ENCODE data around the gene AKAP6. TPM values are rescaled to one million over a fixed set of nuclear protein-coding genes. Genes with fewer than 3 reads are reported as not detected.
"Not testable (repeated sequence)": the region's sequence is repeated elsewhere in the genome, so short reads cannot be mapped to it uniquely, and the experiment has no call there.

Gene AKAP6
- total RNA-seq, 2 experiments from 2014 or later, result 1.8 TPM

GRCh38 chr14:32793033-32793432 is 463.9 kb downstream of the AKAP6 start:
- intact Hi-C loops (cut with micrococcal nuclease); H3K4me1 Mint-ChIP-seq (ENCODE audit: low read depth); DNase-seq; H3K36me3 Mint-ChIP-seq; H3K4me3 Mint-ChIP-seq; H3K27me3 Mint-ChIP-seq; CTCF ChIA-PET; H3K27ac Mint-ChIP-seq; POLR2A ChIA-PET: not testable (repeated sequence)
- H3K9me3 Mint-ChIP-seq, result peaks cover 63% of the 10 kb centered on the region

GRCh38 chr14:32800320-32800719 is 471.2 kb downstream of the AKAP6 start:
- CTCF ChIA-PET, result no interaction called here
- no peak for DNase-seq
- POLR2A ChIA-PET, result no interaction called here
- H3K4me3 Mint-ChIP-seq, result no peak overlapping the region
- intact Hi-C loops (cut with micrococcal nuclease), result no loop called here
- H3K27me3 Mint-ChIP-seq, result no peaks in the 10 kb centered on the region
- H3K9me3 Mint-ChIP-seq, result peaks cover 65% of the 10 kb centered on the region
- H3K27ac Mint-ChIP-seq, result no peak overlapping the region
- H3K36me3 Mint-ChIP-seq, result peaks cover 6% of the 10 kb centered on the region
- H3K4me1 Mint-ChIP-seq (ENCODE audit: low read depth), result no peaks in the 10 kb centered on the region

- no peaks in the 10 kb centered on the region for H3K4me1 Mint-ChIP-seq (ENCODE audit: low read depth)
- H3K36me3 Mint-ChIP-seq, result peaks cover 6% of the 10 kb centered on the region
- H3K27me3 Mint-ChIP-seq, result no peaks in the 10 kb centered on the region
- H3K9me3 Mint-ChIP-seq, result peaks cover 62% of the 10 kb centered on the region
- no peak overlapping the region for H3K4me3 Mint-ChIP-seq
- CTCF ChIA-PET, result no interaction called here
- H3K27ac Mint-ChIP-seq, result no peak overlapping the region
- intact Hi-C loops (cut with micrococcal nuclease), result no loop called here
- no peak for DNase-seq
- POLR2A ChIA-PET, result no interaction called here
Measured at GRCh38 chr14:32802295-32802694, 473.2 kb downstream of the AKAP6 start.

DNA sequence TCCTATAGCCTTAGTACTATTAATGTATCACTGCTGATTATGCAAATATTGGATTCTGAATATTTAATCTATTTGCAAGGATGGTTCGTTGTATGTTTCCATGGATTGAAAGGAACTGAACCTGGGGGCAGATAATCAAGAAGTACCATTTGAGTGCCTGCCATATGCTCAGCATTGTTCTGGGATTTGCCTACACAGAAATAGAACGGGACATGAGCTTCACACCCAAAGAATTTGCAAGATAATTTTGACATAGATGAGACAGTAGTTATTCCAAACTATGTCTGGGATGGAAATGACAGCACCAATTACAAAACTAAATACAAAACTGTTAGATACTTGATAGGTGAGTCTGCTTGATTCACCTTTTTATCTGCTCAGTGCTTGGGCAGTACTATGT is 476.9 kb downstream of the AKAP6 start:
- peaks cover 6% of the 10 kb centered on the region for H3K36me3 Mint-ChIP-seq
- DNase-seq, result no peak
- CTCF ChIA-PET, result no interaction called here
- H3K27ac Mint-ChIP-seq, result no peak overlapping the region
- no peak overlapping the region for H3K4me3 Mint-ChIP-seq
- POLR2A ChIA-PET, result no interaction called here
- H3K4me1 Mint-ChIP-seq (ENCODE audit: low read depth), result no peaks in the 10 kb centered on the region
- peaks cover 35% of the 10 kb centered on the region for H3K9me3 Mint-ChIP-seq
- intact Hi-C loops (cut with micrococcal nuclease), result no loop called here
- H3K27me3 Mint-ChIP-seq, result no peaks in the 10 kb centered on the region

- Mint-ChIP-seq H3K9me3 (peaks cover 23% of the 10 kb centered on the region), H3K36me3 (peaks cover 3% of the 10 kb centered on the region), H3K4me1 (ENCODE audit: low read depth) (no peaks in the 10 kb centered on the region), H3K4me3 (no peak overlapping the region), H3K27me3 (no peaks in the 10 kb centered on the region), H3K27ac (no peak overlapping the region)
- DNase-seq, result no peak
- intact Hi-C loops (cut with micrococcal nuclease), result no loop called here
- ChIA-PET CTCF (no interaction called here), POLR2A (no interaction called here)
Measured at GRCh38 chr14:32808644-32809043, 479.5 kb downstream of the AKAP6 start.

DNA sequence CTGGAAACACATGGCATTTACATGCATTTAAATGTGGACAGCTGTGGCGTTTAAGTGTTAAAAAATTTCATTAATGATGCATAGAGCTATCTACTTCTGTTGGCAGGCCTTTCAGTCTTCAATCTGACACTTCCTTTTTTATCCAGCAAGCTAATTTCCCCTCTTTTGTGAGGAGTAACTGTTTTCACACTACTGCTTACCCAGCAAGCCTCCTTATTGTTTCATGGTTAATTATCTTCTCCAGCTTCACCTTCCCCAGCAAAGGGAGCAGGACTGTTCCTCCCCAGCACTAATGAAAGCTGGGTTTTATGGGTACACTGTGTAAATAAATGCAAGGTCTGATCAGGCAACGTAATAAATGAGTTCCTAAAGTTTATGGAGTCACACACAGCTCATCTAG is 480.2 kb downstream of the AKAP6 start:
- ChIA-PET CTCF (no interaction called here), POLR2A (no interaction called here)
- Mint-ChIP-seq H3K27ac (no peak overlapping the region), H3K36me3 (no peaks in the 10 kb centered on the region), H3K9me3 (peaks cover 17% of the 10 kb centered on the region), H3K4me1 (ENCODE audit: low read depth) (no peaks in the 10 kb centered on the region), H3K4me3 (no peak overlapping the region), H3K27me3 (no peaks in the 10 kb centered on the region)
- intact Hi-C loops (cut with micrococcal nuclease), result no loop called here
- DNase-seq, result no peak

- H3K4me3 Mint-ChIP-seq, result no peak overlapping the region
- POLR2A ChIA-PET, result no interaction called here
- DNase-seq, result no peak
- H3K36me3 Mint-ChIP-seq, result no peaks in the 10 kb centered on the region
- CTCF ChIA-PET, result no interaction called here
- H3K9me3 Mint-ChIP-seq, result no peaks in the 10 kb centered on the region
- intact Hi-C loops (cut with micrococcal nuclease), result no loop called here
- no peaks in the 10 kb centered on the region for H3K27me3 Mint-ChIP-seq
- no peak overlapping the region for H3K27ac Mint-ChIP-seq
- H3K4me1 Mint-ChIP-seq (ENCODE audit: low read depth), result no peaks in the 10 kb centered on the region
Measured at GRCh38 chr14:32813401-32813800, 484.3 kb downstream of the AKAP6 start.

- H3K27me3 Mint-ChIP-seq, result no peaks in the 10 kb centered on the region
- intact Hi-C loops (cut with micrococcal nuclease), result no loop called here
- no peaks in the 10 kb centered on the region for H3K4me1 Mint-ChIP-seq (ENCODE audit: low read depth)
- H3K4me3 Mint-ChIP-seq, result no peak overlapping the region
- no peak for DNase-seq
- H3K9me3 Mint-ChIP-seq, result no peaks in the 10 kb centered on the region
- H3K36me3 Mint-ChIP-seq, result no peaks in the 10 kb centered on the region
- ChIA-PET CTCF (no interaction called here), POLR2A (no interaction called here)
- no peak overlapping the region for H3K27ac Mint-ChIP-seq
Measured at GRCh38 chr14:32814721-32815120, 485.6 kb downstream of the AKAP6 start.

DNA sequence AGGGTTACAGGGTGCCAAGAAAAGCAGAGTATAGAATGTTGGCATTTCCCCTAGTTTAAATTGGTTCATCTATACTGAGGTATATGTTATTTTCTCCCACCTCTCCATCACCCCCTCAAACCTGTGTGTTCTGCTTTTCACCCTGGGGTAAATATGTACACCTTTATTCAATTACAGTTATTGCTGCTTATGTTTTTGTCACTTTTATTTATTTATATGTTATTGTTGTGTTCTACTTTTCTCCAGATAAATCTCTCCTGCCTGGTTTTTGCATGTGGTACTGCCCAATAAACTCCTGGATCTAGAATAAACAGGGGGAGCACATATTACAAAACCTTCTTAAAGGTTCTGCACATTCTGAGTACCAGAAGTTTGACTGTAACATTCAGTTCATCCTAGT is 487.5 kb downstream of the AKAP6 start:
- no peaks in the 10 kb centered on the region for H3K36me3 Mint-ChIP-seq
- no peaks in the 10 kb centered on the region for H3K4me1 Mint-ChIP-seq (ENCODE audit: low read depth)
- H3K27ac Mint-ChIP-seq, result no peak overlapping the region
- CTCF ChIA-PET, result no interaction called here
- H3K27me3 Mint-ChIP-seq, result no peaks in the 10 kb centered on the region
- intact Hi-C loops (cut with micrococcal nuclease), result no loop called here
- no peak for DNase-seq
- POLR2A ChIA-PET, result no interaction called here
- H3K4me3 Mint-ChIP-seq, result no peak overlapping the region
- H3K9me3 Mint-ChIP-seq, result no peaks in the 10 kb centered on the region

GRCh38 chr14:32817780-32818179 is 488.7 kb downstream of the AKAP6 start:
- CTCF ChIA-PET, result no interaction called here
- intact Hi-C loops (cut with micrococcal nuclease), result no loop called here
- H3K4me1 Mint-ChIP-seq (ENCODE audit: low read depth), result no peaks in the 10 kb centered on the region
- no peak for DNase-seq
- no peaks in the 10 kb centered on the region for H3K9me3 Mint-ChIP-seq
- H3K27me3 Mint-ChIP-seq, result no peaks in the 10 kb centered on the region
- H3K36me3 Mint-ChIP-seq, result no peaks in the 10 kb centered on the region
- no peak overlapping the region for H3K27ac Mint-ChIP-seq
- POLR2A ChIA-PET, result no interaction called here
- H3K4me3 Mint-ChIP-seq, result no peak overlapping the region

- no peaks in the 10 kb centered on the region for H3K4me1 Mint-ChIP-seq (ENCODE audit: low read depth)
- POLR2A ChIA-PET, result no interaction called here
- intact Hi-C loops (cut with micrococcal nuclease), result no loop called here
Measured at GRCh38 chr14:32818581-32818980, 489.5 kb downstream of the AKAP6 start.

GRCh38 chr14:32820181-32820580 is 491.1 kb downstream of the AKAP6 start:
- CTCF ChIA-PET, result no interaction called here
- no peaks in the 10 kb centered on the region for H3K4me1 Mint-ChIP-seq (ENCODE audit: low read depth)
- intact Hi-C loops (cut with micrococcal nuclease), result no loop called here

More at GRCh38 chr14:32818581-32818980, 489.5 kb downstream of the AKAP6 start:
- no peaks in the 10 kb centered on the region for H3K9me3 Mint-ChIP-seq
- no peak overlapping the region for H3K4me3 Mint-ChIP-seq
- CTCF ChIA-PET, result no interaction called here
- no peaks in the 10 kb centered on the region for H3K36me3 Mint-ChIP-seq
- DNase-seq, result no peak
- H3K27me3 Mint-ChIP-seq, result no peaks in the 10 kb centered on the region
- H3K27ac Mint-ChIP-seq, result no peak overlapping the region

DNA sequence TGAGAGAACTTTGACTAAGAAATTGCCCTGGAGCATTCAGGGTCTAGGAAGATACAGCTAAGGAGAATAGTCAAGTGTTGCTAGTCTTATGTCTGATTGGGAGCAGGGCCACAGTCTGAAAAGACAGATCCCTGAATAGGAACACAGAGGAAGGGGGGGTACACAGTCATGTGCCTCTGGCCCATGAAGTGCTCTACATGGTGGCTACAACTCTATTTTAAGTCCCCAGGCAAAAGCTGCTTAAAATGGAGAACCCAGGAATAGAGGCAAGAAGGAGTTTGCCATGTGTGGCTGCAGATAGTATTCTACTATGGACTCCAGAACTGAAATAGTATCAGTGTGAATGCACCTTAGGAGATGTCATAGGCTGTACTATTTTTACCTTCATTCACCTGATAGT is 491.6 kb downstream of the AKAP6 start:
- no peak for DNase-seq
- Mint-ChIP-seq H3K27ac (no peak overlapping the region), H3K9me3 (no peaks in the 10 kb centered on the region), H3K4me3 (no peak overlapping the region), H3K4me1 (ENCODE audit: low read depth) (no peaks in the 10 kb centered on the region), H3K36me3 (no peaks in the 10 kb centered on the region), H3K27me3 (no peaks in the 10 kb centered on the region)
- intact Hi-C loops (cut with micrococcal nuclease), result no loop called here
- POLR2A ChIA-PET, result no interaction called here
- CTCF ChIA-PET, result no interaction called here

More at GRCh38 chr14:32820181-32820580, 491.1 kb downstream of the AKAP6 start:
- Mint-ChIP-seq H3K9me3 (no peaks in the 10 kb centered on the region), H3K36me3 (no peaks in the 10 kb centered on the region), H3K27me3 (no peaks in the 10 kb centered on the region), H3K4me3 (no peak overlapping the region), H3K27ac (no peak overlapping the region)
- POLR2A ChIA-PET, result no interaction called here
- DNase-seq, result no peak
